HG03565 (cell line): ENCODE measurements around the gene TRMU.

Experiments
- ATAC-seq: cut with Tn5 transposase; IDR thresholded peaks from one replicate; pipeline ENCODE4 v1.9.1; 2021; ENCODE audit warnings: mild to moderate bottlenecking, moderate library complexity; ENCODE audit not compliant: unreplicated experiment

The TRMU gene

DNA sequence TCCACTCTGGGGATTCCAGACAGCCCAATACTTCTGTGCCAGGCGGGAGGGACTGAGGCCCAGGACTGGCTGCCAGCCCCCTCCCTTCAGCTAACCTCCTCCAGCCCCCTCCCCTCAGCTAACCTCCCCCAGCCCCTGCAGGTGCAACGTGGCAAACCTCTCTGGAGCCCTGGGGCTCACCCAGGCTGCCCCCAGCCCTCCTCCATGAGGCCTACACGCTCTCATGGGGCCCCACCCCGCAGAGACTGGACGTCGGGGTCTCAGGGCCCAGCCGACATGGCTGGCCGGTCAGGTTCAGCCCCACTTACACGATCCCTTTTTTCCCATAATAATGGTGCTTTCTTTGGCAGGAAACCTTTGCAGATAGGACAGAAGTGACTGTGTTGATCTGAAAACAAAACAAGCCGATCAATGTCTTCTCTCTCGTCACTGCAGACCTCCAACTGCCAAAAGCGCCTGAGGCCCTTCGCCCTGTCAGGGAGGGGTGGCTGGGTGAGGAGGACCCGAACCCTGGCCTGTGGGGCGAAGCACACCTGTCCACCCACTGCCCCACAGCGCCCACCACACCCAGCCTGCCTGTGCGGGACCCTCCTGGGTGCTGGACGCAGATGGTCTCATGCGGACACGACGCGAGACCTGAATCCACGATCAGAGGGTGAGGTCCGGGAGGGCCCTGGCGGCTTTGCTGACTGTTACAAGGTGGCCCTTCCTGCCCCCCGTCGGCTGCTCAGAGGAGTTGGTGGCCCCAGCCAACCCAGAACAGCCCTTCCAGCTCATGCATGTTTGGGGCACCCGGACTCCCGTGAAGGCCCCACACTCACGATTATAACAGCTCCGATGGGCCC, 33.6 kb downstream of the TRMU start:
- ATAC-seq = no peak

DNA sequence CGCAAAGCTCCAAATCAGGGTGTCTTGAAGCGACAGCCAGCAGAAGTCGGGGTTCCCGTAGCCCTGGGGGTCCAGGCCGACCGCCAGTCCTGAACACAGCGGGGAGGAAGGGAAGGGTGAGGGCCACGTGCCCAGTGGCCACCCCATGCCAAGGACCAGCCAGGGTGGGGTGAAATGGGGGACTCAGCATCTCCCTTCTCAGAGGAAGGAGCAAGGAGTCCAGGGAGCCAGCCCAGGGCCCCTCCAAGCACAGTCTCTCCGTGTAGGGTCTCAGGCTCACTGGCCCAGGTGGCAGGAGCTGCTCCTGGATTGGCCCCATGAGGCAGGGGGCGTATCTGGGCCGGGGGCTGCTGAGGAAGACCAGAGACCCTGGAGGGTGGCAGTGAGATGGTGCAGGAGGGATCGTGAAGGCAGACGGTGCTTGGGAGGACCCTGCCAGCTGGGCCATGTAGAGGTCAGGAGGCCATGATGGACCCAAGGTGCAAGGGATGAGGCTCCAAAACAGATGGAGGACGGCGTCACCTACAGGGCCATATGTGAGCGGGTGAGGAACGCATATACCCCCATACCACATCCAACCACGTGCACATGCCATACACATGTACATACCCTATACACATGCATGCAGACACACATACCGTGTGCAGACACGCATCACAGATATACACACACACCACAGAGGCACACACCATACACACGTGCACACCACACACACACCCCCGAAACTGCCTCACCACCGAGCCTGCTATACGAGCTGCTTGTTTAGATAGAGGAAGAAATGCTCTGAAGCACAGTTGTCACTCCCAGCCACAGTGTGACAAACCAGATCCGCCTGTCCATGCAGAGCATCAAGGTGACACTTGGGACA, 34.4 kb downstream of the TRMU start:
- ATAC-seq = no peak

DNA sequence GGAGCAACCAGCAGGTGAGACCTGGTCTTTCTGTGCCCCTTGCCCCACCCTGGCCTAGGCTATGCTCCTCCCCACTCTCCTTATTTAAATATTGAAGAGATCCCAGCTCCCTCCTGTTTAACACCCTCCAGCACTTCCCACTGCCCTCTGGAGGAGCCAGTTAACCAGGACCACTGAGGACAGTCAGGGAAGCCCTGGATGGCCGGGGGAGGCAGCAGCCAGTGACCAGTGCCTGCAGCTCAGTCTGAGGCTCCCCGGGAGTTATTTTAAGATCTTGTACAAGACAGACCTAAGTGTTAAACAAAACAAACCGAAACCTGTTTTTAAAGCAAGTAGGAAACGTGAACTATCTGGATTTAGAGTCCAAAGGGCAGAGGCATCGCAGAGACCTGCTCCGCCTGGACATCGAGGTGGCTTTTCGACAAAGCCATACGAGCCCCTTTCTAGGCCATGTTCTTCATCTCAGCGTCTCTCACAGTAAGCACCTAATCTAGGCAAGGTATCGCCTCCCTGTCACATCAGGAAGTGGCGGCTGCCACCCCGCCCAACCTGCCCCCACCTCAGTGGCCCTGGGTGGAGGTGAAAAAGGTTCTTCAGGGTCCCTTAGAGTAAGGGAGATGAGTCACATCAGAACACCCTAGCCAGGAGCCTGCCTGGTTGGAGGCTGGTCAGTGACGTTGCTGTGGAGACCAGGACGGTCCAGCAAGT, 35.2 kb downstream of the TRMU start:
- no peak for ATAC-seq

DNA sequence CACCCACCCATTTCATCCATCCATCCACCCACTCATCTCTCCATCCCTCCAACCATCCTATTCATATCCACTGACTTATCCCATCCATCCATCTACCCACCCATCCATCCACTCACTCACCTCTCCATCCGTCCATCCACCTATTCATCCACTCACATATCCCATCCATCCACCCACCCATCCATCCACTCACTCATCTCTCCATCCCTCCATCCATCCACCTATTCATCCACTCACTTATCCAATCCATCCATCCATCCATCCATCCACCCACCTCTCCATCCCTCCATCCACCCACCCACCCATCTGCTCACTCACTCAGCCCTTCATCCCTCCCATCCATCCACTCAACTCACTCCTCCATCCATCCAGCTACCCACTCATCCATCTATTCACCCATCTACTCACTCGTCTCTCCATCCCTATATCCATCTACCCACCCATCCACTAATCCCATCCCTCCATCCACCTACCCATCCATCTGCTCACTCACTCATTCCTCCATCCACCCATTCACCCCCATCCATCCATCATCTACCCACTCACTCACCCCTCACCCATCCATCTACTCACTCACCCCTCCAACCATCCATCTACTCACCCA, 36.2 kb downstream of the TRMU start:
- ATAC-seq = no peak

DNA sequence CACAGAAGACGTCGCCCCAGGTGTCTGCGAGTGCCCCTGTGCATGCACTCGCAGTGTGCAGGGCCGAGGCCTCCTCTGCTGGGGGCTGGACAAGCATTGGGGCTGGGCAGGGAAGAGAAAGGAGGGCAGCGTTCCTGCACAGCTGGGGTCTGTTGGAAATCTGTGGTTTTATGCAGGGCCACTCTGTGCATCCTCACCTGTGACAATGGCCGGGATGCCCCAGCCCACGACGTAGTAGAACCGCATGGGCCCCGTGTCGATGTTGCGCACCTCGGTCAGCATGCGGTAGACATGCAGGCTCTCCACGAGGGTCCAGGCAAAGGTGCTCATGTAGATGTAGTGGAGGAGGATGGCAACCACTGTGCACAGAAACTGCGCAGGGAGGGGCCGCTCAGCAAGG, 37.2 kb downstream of the TRMU start:
- no peak for ATAC-seq

DNA sequence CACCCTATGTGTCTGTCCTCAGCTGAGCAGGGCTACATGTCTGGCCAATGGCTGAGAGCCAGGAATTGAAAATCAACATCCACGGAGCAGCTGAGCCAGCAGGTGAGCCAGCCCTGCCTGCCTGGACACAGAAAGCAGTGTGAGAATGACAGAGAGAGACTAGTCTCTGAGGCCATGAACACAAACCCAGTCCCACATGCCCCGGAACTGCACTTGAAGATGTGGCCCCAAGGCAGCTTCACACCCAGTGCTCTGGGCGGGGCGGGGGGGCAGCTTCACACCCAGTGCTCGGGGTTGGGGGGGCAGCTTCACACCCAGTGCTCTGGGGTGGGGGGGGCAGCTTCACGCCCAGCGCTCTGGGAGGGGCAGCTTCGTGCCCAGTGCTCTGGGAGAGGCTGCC, 37.6 kb downstream of the TRMU start:
- ATAC-seq = no peak

DNA sequence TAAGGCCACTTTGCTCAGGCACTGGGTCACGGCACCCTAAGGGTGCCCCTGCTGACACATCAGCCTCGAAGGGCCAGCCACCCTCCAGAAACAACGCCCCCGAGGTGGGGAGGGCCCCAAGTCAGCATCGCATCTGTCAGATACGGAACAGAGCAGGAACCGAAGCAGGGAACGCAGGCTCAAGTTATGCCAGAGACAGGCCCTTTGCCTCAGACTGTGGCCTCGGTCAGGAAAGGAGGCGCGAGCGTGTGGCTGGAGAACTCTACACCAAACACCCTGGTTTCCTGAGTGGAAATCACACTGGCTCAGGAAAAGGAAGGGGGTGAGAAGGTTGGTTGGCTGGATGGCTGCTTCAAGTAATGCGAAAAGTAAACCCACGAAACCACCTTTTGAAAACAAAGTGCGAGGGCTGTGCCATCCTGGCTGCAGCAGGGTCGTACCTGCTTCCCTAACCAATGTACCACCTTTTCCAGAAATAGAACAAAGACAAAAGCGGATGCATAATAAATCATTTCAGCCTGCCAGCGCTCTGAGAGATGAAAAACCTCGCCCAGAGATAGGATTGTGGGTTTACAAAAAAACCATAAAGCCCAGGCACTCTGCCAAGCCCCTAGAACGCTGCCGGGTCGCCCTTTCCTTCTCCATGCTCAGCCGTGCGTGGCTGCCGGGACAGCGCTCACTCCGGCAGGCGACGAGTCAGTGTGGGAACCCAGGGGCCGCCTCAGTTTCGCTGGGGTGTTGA, 38.6 kb downstream of the TRMU start:
- ATAC-seq = no peak

DNA sequence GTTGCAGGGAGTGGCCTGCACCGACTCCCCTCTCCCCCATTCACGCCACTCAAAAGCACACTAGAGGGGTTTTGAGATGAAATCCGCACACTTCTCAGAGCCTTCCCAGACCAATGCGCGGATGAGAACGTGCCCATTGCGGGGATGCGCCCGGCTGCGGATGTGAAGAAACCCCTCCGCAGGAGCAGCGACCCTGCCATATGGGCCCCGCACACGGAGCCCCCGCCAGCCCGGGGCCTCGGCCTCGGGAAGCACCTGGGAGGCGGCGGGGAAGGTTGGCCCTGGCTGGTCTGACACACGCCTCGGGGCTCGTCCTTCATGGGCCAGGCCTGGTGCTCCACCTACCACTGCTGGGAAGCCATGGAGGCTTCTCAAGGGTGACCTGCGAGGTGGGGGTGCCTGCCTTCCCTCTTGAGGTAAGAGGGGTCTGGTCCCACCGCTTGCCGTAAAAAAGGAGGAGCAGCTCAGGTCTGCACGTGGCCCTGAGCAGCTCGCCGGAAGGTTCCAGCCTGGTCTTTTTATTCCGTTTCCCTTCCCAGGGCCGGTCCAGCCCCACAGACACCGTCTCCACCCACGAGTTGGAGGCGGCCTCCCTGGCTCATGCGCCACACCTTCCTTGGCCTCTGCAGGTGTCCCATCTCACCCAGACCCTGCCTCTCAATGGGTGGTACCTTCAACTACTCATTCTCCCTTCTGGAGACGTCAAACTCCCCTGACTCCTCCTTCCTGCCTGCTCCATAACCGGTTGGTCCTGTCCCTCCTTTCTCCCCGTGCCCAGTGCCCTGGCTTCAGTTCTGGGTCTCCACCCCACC, 39.4 kb downstream of the TRMU start:
- ATAC-seq = no peak

DNA sequence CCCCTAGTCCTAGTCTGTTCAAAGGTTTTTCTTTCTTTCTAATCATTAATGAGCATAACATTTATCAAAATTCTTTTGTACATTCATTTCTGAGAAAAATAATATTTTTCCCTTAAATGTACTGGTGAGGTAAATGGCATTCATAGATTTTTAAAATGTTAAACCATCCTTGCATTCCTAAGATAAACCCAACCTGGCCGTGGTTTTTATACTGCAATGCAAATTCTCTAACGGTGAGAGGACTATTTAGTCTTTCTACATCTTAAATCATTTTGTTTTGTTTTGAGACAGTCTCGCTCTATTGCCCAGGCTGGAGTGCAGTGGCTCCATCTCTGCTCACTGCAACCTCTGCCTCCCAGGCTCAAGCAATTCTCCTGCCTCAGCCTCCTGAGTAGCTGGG, 40.6 kb downstream of the TRMU start:
- ATAC-seq = no peak

DNA sequence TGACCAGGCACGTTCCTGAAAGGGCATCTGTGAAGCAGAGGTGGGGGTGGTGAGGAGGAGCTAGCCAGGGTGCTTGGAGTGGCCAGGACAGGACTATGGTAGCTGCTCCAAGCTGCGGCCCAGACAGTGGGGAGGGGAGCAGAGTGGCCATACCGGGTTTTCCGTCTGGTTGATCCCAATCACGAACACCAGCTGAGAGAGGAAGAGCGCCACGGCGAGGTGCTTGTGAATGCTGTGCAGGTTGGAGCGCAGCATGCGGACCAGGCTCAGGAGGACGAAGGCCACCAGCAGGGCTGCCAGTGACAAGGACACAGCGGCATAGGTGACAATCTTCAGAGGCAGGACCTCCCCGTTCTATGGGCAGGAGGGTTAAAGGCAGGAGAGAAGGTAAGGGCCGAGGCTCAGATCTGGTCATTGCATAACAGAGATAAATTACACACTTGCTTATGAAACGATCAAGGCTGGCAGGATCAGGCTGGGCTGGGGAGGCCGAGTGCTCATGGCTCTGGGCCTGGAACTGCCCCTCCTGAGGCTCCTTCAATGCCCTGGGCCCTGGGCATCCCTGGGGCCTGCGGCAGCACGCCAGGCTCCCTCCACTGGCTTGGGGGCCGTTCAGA, 41.5 kb downstream of the TRMU start:
- ATAC-seq = no peak

DNA sequence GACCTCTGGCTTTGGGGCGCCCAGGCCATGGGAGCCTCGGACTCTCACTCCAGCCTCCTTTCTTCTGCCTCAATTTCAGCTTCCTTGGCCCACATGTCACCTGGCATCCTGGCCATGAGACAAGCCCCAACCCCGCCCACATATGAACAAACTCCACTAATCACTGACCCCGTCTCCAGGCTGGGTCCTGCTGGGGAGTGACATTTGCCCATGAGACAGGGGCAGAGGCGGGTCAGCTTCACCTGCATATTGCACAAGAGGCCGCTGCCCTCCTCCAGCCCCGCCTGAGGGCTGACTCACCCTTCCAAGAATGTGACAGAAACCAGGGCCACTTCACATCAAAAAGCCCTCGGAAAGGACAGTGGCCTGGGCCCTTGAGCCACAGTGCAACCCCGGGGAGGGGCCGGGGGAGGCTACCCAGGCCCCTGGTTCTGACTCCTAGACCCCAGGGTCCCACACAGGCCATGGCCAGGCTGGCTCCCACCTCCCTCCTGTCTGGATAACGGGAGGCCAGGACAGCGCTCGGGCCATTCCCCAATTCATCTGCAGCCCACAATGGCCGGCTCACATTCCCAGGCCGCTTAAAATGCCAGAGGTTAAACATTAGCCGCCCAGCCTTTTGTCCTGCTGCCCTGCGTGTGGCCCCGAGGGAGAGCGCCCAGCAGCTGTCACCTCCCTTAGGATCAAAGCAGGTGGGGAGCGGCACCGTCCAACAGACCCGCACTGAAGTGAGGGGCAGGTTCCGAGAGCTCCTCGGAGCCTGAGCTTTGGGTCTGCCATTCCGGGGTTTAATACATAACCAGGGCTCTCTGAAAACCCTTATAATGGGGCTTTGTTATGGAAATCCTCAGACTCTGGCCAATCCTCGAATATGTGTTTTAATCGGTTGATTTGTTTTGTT, 42.3 kb downstream of the TRMU start:
- no peak for ATAC-seq

DNA sequence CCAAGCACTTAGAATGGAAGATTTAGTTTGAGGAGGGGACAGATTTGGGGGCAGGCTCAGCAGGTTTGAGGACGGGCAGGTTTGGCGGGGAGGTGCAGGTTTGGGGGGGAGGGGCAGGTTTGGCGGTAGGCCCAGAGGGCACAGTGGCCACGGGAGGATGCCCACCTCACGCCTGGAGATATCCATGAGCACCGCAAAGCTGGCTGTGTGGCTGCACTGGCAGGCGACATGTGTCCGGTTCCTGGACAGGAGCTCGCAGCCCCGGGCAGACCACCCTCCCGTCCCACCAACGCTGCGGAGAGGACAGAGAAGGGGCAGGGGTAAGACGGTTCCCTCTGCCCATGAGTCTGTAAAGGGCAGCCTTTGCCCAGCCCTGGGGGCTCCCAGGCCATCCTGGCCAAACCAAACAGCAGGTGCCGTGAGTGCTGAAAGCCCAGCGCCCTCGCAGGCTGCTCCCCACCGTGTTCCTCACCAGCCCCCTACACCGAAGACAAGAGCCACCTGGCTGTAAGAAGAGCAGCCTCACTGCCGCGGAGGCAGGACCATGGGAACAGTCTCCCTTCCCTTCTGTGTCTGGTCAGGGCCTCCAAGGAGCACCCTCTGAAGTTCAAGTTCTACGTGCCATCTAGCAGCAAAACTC, 43.0 kb downstream of the TRMU start:
- no peak for ATAC-seq

DNA sequence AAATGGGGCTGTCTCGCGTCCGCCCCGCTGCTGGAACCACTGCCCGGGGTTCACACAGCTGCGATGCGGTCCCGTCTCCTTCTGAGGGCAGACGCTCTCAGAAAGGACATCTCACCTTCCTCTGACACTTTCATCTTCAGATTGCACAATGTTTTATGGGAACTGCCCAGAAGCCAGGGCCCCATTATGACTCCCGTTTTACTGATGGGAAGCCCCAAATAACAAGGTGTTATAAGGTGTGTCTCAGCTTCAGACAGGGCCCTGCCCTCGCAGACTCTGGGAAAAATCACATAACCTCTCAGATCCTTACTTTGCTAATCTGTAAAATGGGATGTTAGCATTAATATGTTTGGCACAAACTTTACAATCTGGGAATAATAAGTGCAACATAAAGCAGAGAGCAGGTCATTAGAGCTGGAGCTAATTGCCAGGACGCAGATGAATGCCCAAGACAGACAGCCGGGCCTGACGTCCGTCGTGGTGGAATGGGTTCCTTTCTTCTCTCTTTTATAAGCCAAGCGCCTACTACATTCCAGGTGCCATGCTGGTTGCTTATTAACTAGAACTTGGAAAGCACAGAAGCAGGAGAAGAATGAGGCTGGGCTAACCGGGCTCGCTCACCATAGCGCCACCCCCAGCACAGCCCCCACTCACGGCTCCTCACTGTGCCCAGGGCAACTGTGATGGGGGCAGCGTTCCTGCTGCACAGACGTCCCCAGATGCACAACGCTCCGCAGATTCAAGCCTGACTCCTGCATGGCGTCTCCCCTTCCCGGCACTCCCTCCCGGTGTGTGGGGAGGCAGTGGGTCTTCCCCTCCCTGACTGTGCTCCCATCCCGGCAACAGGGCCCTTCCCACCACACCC, 43.8 kb downstream of the TRMU start:
- no peak for ATAC-seq

DNA sequence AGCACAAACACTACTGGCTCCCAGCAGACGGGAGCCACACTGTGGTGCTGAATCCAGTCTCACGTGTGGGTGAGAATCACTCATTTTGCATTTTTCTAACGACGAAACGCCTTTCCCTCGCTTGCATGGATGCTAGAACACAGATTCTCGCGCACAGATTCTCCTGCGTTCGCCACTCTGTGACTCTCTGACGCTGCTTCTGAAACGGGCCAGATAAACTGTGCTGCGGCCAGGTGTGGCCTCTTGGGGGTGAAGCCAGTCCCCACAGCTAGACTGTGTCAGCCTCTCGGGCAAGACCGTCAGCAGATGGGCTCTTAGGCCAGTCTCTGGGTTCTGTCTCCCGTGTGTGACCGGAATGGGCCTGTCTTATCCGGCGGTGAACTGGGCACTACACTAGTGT, 44.6 kb downstream of the TRMU start:
- ATAC-seq = no peak

DNA sequence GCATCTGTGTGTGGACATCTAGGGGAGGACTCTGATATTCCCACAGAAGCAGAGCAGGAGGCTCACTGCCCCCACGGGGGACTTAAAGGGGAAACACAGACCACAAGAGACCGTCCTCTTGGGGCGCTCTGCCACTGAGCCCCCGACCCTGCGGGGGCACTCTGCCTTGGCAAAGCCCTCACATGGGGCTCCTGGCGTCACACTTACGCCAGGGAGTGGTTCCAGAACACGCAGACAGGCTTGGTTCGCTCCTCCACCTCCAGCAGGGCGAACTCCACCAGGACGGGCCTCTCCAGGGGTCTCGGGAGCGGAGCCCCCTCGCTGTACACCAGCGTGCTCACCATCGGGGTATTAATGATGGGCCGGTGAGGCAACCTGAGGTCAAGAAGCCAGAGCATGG, 45.1 kb downstream of the TRMU start:
- ATAC-seq = no peak

DNA sequence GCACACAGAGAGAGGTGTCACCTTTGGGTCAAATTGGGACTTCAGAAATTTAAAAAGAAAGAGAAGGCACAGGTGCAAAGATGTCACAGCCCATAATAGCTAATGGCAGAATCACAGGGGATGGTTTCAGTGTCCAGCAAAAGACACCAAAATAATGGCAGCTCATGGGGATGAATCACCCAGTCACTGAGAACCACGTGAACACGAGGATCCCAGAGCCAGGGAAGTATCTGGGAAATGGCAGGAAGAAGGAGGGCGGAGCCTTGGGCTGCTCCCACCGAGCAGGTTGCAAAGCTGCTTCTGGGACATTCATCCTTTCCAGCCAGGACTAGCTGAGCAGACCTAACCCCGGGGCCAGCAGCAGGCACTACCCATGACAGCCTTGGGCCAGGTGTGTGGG, 45.6 kb downstream of the TRMU start:
- ATAC-seq = no peak

DNA sequence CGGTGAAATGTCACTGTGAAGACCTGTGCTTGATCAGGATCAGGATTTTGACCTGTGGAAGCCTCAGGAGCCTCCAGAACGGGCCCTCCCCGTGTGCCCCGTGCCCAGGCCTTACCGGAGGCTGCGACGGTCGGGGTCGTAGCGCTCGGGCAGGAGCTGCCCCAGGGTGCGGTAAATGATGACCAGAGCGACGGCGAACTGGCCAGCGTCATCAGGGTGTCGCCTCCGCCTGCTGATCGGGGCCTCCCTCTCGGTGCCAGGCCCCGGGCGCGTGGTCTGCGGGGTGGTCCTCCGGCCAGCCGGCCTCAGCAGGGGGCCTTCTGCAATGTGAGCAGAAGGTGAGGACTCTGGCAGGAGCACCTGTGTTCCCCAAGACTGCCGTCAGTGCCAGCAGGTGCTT, 46.2 kb downstream of the TRMU start:
- ATAC-seq = no peak
